Endothelial cell (in vitro differentiated cells): ENCODE results near the gene AFF1. TPM values are rescaled to one million over a fixed set of nuclear protein-coding genes. Genes with fewer than 3 reads are reported as not detected.
A peak's percentile ranks its signal among the peaks of the same experiment; 100 is the strongest.

Experiments used
- DNase-seq: peaks from one replicate; pipeline ENCODE4 v3.0.0; 2021; ENCODE audit warnings: low spot score
- H3K27ac Mint-ChIP-seq: one replicate; pipeline ENCODE4 v1.8.0; 2021; ENCODE audit warnings: mixed read lengths, inconsistent platforms; ENCODE audit not compliant: unreplicated experiment
- H3K27me3 Mint-ChIP-seq: one replicate; pipeline ENCODE4 v1.8.0; 2021; ENCODE audit warnings: mild to moderate bottlenecking, moderate library complexity, mixed read lengths, inconsistent platforms; ENCODE audit not compliant: unreplicated experiment
- H3K36me3 Mint-ChIP-seq: one replicate; pipeline ENCODE4 v1.8.0; 2021; ENCODE audit warnings: mild to moderate bottlenecking, low read depth, mixed read lengths, inconsistent platforms; ENCODE audit not compliant: unreplicated experiment
- H3K4me1 Mint-ChIP-seq: one replicate; pipeline ENCODE4 v1.8.0; 2021; ENCODE audit warnings: mild to moderate bottlenecking, mixed read lengths, inconsistent platforms; ENCODE audit not compliant: unreplicated experiment
- H3K4me3 Mint-ChIP-seq: one replicate; pipeline ENCODE4 v1.8.0; 2021; ENCODE audit warnings: mild to moderate bottlenecking, mixed read lengths, inconsistent platforms; ENCODE audit not compliant: unreplicated experiment
- H3K9me3 Mint-ChIP-seq: one replicate; pipeline ENCODE4 v1.8.0; 2021; ENCODE audit warnings: mixed read lengths, inconsistent platforms; ENCODE audit not compliant: unreplicated experiment
- total RNA-seq: library from RNA; stranded (reverse); fragmentation: NEBNext Ultra II Directional; extraction: Animal tissue kit (Norgen Biotek cat#: 25700); gene quantifications from one replicate; pipeline ENCODE4 v1.2.1, GENCODE V29; 2021; ENCODE audit not compliant: unreplicated experiment
- TF ChIP-seq, protein P1 (sequence below): fragments of 200-600 bp; sonication (generic); IDR thresholded peaks from one replicate; pipeline ENCODE4 v1.5.0; 2021; ENCODE audit warnings: antibody characterized with exemption; ENCODE audit not compliant: unreplicated experiment

The AFF1 gene
- total RNA-seq, 1 donor from 2014 or later = 93.1 TPM

DNA sequence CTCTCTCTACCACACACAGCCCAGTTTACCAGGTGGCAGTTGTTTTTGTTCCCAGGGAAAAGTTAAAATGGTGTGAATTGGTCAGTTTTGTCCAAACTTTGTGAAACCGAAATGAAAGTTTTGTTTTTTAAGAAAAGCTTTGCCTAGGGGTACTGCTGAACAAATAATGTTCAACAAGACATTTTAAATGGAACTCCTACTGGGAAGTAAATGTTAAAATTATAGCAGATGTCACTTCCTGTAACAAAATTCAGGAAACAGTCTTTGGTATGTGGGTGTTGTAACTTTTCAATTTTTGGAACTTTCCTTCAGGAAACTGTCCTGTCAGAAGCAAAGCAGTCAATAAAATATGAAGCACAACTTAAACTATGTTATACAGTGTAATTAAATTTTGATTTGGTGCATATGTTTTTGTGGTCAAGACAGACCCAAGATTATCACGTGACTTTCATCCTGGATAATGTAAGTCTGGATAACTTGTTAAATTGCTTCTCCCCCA lies 79.5 kb downstream of the AFF1 start:
- TF ChIP-seq, protein P1, sequence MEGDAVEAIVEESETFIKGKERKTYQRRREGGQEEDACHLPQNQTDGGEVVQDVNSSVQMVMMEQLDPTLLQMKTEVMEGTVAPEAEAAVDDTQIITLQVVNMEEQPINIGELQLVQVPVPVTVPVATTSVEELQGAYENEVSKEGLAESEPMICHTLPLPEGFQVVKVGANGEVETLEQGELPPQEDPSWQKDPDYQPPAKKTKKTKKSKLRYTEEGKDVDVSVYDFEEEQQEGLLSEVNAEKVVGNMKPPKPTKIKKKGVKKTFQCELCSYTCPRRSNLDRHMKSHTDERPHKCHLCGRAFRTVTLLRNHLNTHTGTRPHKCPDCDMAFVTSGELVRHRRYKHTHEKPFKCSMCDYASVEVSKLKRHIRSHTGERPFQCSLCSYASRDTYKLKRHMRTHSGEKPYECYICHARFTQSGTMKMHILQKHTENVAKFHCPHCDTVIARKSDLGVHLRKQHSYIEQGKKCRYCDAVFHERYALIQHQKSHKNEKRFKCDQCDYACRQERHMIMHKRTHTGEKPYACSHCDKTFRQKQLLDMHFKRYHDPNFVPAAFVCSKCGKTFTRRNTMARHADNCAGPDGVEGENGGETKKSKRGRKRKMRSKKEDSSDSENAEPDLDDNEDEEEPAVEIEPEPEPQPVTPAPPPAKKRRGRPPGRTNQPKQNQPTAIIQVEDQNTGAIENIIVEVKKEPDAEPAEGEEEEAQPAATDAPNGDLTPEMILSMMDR = no peak
- Mint-ChIP-seq H3K27ac (peak overlapping the region; percentile 97), H3K4me3 (no peak overlapping the region), H3K9me3 (no peaks in the 10 kb centered on the region), H3K4me1 (peaks cover 84% of the 10 kb centered on the region), H3K36me3 (no peaks in the 10 kb centered on the region), H3K27me3 (peaks cover 2% of the 10 kb centered on the region)
- DNase-seq = no peak

DNA sequence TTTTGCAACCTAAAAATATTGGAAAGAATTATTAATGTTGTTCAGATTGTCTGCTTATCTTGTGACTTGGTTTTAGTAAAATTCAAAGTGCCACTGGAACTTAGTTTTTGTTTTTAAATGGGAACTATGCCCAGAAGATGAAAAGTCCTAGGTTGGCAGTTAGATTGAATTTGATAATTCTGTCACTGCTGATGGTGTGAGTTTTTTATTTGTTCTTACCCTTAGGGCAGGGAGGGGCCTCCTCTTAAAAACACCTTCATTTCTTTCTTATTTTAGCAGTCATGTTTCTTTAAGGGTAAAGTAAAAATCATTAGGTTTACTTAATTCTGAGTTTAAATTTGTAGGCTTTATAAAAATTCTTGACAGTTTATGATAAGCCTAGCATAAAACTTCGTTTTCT lies 80.6 kb downstream of the AFF1 start:
- Mint-ChIP-seq H3K4me3 (no peak overlapping the region), H3K27ac (peak overlapping the region; percentile 97)

GRCh38 chr4:87017580-87018342 lies 83.0 kb downstream of the AFF1 start:
- TF ChIP-seq, protein P1 = no peak
- no peaks in the 10 kb centered on the region for H3K9me3 Mint-ChIP-seq
- peak overlapping the region; percentile 50 for H3K27ac Mint-ChIP-seq
- H3K27me3 Mint-ChIP-seq = peaks cover 2% of the 10 kb centered on the region
- DNase-seq = no peak
- H3K36me3 Mint-ChIP-seq = no peaks in the 10 kb centered on the region
- peaks cover 71% of the 10 kb centered on the region for H3K4me1 Mint-ChIP-seq
- no peak overlapping the region for H3K4me3 Mint-ChIP-seq

More for the DNA sequence above, 80.6 kb downstream of the AFF1 start:
- H3K36me3 Mint-ChIP-seq = no peaks in the 10 kb centered on the region
- TF ChIP-seq, protein P1 = no peak
- peaks cover 81% of the 10 kb centered on the region for H3K4me1 Mint-ChIP-seq
- peaks cover 2% of the 10 kb centered on the region for H3K27me3 Mint-ChIP-seq
- no peaks in the 10 kb centered on the region for H3K9me3 Mint-ChIP-seq
- DNase-seq = no peak

DNA sequence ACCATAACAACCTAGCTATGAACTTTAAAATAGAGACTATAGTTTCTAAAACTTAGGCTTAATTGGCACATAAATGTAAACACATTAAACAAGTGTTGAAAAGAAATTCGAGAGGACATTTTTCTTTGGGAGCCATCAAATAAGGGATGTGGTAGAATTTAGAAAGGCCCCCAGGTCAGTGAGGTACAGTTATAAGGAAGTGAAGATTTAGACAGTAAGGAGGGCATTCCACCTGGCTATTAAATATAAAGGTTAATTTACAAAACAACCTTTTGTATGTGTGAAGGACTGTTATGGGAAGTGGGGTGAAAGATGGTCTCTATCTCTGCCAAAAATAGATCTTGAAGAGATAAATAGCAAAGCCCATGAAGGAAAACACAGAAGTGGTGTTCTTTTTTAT lies 83.9 kb downstream of the AFF1 start:
- DNase-seq = no peak
- Mint-ChIP-seq H3K36me3 (no peaks in the 10 kb centered on the region), H3K4me3 (no peak overlapping the region), H3K4me1 (peaks cover 65% of the 10 kb centered on the region), H3K27me3 (peaks cover 2% of the 10 kb centered on the region), H3K9me3 (no peaks in the 10 kb centered on the region), H3K27ac (no peak overlapping the region)
- TF ChIP-seq, protein P1 = no peak

DNA sequence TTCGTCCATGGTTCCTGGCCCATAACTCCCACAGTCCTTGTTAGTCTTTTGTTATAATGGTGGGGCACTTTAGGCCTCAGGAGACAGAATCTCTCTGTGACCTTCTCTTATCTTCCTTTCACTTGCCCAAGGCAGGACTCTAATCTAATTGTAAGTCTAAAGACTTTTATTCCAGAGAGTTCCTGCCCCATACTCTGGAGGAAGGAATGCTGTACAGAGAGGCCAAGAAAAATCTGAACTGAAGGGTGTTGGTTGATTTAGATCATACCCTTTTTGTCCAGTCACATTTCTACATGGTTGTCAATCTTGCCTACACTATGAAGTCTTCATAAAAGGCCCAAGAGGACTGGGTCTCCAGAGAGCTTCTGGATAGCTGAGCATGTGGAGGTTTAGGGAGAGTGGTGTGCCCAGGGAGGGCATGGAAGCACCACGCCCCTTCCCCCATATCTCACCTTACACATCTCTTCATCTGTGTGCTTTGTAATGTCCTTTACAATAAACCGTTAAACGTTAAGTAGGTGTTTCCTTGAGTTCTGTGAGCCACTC lies 84.5 kb downstream of the AFF1 start:
- Mint-ChIP-seq H3K9me3 (no peaks in the 10 kb centered on the region), H3K27me3 (peaks cover 2% of the 10 kb centered on the region), H3K27ac (no peak overlapping the region), H3K4me1 (peaks cover 65% of the 10 kb centered on the region), H3K4me3 (no peak overlapping the region), H3K36me3 (no peaks in the 10 kb centered on the region)
- DNase-seq = no peak
- TF ChIP-seq, protein P1 = no peak
